GM23338 (cell line): ENCODE results near the gene PAPOLG. TPM values are rescaled to one million over a fixed set of nuclear protein-coding genes. Genes with fewer than 3 reads are reported as not detected.

Experiments
- ATAC-seq: fragments of 200-7000 bp; cut with Tn5 transposase; 3 replicates; pipeline ENCODE4 v1.9.1; 2020
- DNase-seq: peaks from one replicate; pipeline ENCODE4 v3.0.0-alpha.2; 2015; ENCODE audit warnings: low spot score
- H2AFZ ChIP-seq: fragments of 200-600 bp; sonication (generic); 2 replicates; pipeline ENCODE4 v1.8.0; 2016; ENCODE audit warnings: antibody characterized with exemption, mild to moderate bottlenecking, moderate library complexity
- H3F3A ChIP-seq: fragments of 200-600 bp; sonication (generic); replicated peaks from 2 replicates; pipeline ENCODE4 v1.8.0; 2017; ENCODE audit warnings: antibody characterized with exemption, mixed run types, low read depth
- H3K27ac ChIP-seq: fragments of 200-600 bp; sonication (generic); 2 replicates; pipeline ENCODE4 v1.6.1; 2016; ENCODE audit warnings: low read depth
- H3K27me3 ChIP-seq: fragments of 200-600 bp; sonication (generic); 2 replicates; pipeline ENCODE4 v1.8.0; 2016; ENCODE audit warnings: mild to moderate bottlenecking, mixed run types, moderate library complexity; ENCODE audit not compliant: insufficient read depth
- H3K36me3 ChIP-seq: fragments of 200-600 bp; sonication (generic); 2 replicates; pipeline ENCODE4 v1.8.0; 2016; ENCODE audit warnings: mild to moderate bottlenecking; ENCODE audit not compliant: insufficient read depth
- H3K4me1 ChIP-seq: fragments of 200-600 bp; sonication (generic); 2 replicates; pipeline ENCODE4 v1.8.0; 2016; ENCODE audit warnings: mild to moderate bottlenecking, moderate library complexity; ENCODE audit not compliant: insufficient read depth
- H3K4me2 ChIP-seq: fragments of 200-600 bp; sonication (generic); 2 replicates; pipeline ENCODE4 v1.7.1; 2017; ENCODE audit warnings: mixed run types
- H3K4me3 ChIP-seq: fragments of 200-600 bp; sonication (generic); 2 replicates; pipeline ENCODE4 v1.6.1; 2016; ENCODE audit warnings: mixed run types
- H3K79me2 ChIP-seq: fragments of 200-600 bp; sonication (generic); replicated peaks from 2 replicates; pipeline ENCODE4 v1.8.0; 2017; ENCODE audit warnings: mild to moderate bottlenecking; ENCODE audit not compliant: insufficient read depth
- H3K9me2 ChIP-seq: fragments of 200-600 bp; sonication (generic); 2 replicates; pipeline ENCODE4 v1.8.0; 2017; ENCODE audit not compliant: insufficient read depth
- H4K20me1 ChIP-seq: fragments of 200-600 bp; sonication (generic); replicated peaks from 2 replicates; pipeline ENCODE4 v1.8.0; 2017; ENCODE audit warnings: mild to moderate bottlenecking; ENCODE audit not compliant: insufficient read depth
- H3K27ac Mint-ChIP-seq: 2 replicates; pipeline ENCODE4 v1.8.0; 2020; ENCODE audit warnings: inconsistent platforms, mild to moderate bottlenecking, moderate library complexity, mixed read lengths
- H3K27me3 Mint-ChIP-seq: 3 replicates; pipeline ENCODE4 v1.8.0; 2022; ENCODE audit warnings: low read depth, mild to moderate bottlenecking, moderate library complexity, mixed read lengths, inconsistent platforms; ENCODE audit not compliant: insufficient read depth, poor library complexity
- H3K36me3 Mint-ChIP-seq: 3 replicates; pipeline ENCODE4 v1.8.0; 2021; ENCODE audit warnings: low read depth, mild to moderate bottlenecking, inconsistent platforms, moderate library complexity, mixed read lengths
- H3K4me1 Mint-ChIP-seq: 3 replicates; pipeline ENCODE4 v1.8.0; 2020; ENCODE audit warnings: mild to moderate bottlenecking, inconsistent platforms, mixed read lengths
- H3K4me3 Mint-ChIP-seq: 3 replicates; pipeline ENCODE4 v1.8.0; 2021; ENCODE audit warnings: moderate library complexity, mild to moderate bottlenecking, inconsistent platforms, mixed read lengths
- H3K9me3 Mint-ChIP-seq: 3 replicates; pipeline ENCODE4 v1.8.0; 2020; ENCODE audit warnings: moderate library complexity, mild to moderate bottlenecking, inconsistent platforms, mixed read lengths
- CREB1 ChIP-seq: fragments of 250-450 bp; sonication (Bioruptor Pico); IDR thresholded peaks from 2 replicates; pipeline ENCODE4 v1.5.0; 2020; ENCODE audit warnings: low read depth, mild to moderate bottlenecking, moderate library complexity
- CTCF ChIP-seq, 2 experiments: fragments of 200-600 bp in 1 of 2; sonication (generic) in 1 of 2; conservative IDR thresholded peaks; 2 replicates each; pipeline versions ENCODE4 v1.5.1 to v1.6.1; 2016 to 2017; ENCODE audit warnings: antibody characterized with exemption in 2 of 2, low read depth in 2 of 2, mild to moderate bottlenecking in 2 of 2, moderate library complexity in 1 of 2
- ETS1 ChIP-seq: IDR thresholded peaks from 2 replicates; pipeline ENCODE4 v1.6.1; 2016; ENCODE audit warnings: antibody characterized with exemption
- EZH2phosphoT487 ChIP-seq: fragments of 200-600 bp; sonication (generic); IDR thresholded peaks from one replicate; pipeline ENCODE4 v1.8.1; 2018; ENCODE audit warnings: antibody characterized with exemption; ENCODE audit not compliant: unreplicated experiment
- NANOG ChIP-seq: IDR thresholded peaks from 2 replicates; pipeline ENCODE4 v1.6.1; 2016; ENCODE audit warnings: antibody characterized with exemption, borderline replicate concordance
- POLR2AphosphoS5 ChIP-seq: IDR thresholded peaks from 2 replicates; pipeline ENCODE4 v1.6.1; 2016; ENCODE audit warnings: antibody characterized with exemption, low read depth
- ZNF114 ChIP-seq: fragments of 250-450 bp; sonication (Bioruptor Pico); IDR thresholded peaks from 2 replicates; pipeline ENCODE4 v1.5.0; 2020; ENCODE audit warnings: mild to moderate bottlenecking, moderate library complexity
- ZNF462 ChIP-seq: fragments of 250-450 bp; sonication (Bioruptor Pico); IDR thresholded peaks from 2 replicates; pipeline ENCODE4 v1.5.0; 2020; ENCODE audit warnings: mild to moderate bottlenecking, moderate library complexity
- polyA plus RNA-seq: library from polyadenylated mRNA; unstranded; fragments of >200 nt; fragmentation: Nextera tagmentation; extraction: Ambion mirVana; gene quantifications from 2 replicates; pipeline ENCODE4 v1.2.1, GENCODE V29; 2016
- total RNA-seq: library from RNA; depleted of rRNA; stranded (reverse); fragments of >200 nt; shearing (Covaris generic); gene quantifications from 2 replicates; pipeline ENCODE4 v1.2.3, GENCODE V29; 2014

PAPOLG gene
- total and polyA plus RNA-seq, 2 experiments from 2014 or later: 13.8 to 31.2 TPM

- no peaks in the 10 kb centered on the region for H3K27me3 ChIP-seq
- peaks cover 2% of the 10 kb centered on the region; the same call in 1 of the 3 replicates for H3K9me3 Mint-ChIP-seq
- peak; percentile 30; the same call in 1 of the 3 replicates for ATAC-seq
- H3K4me2 ChIP-seq: no peak overlapping the region
- no peaks in the 10 kb centered on the region for H3K36me3 ChIP-seq
- TF ChIP-seq POLR2AphosphoS5: no peak
- no peak for TF ChIP-seq EZH2phosphoT487
- TF ChIP-seq ZNF114 (CRISPR knock-in tag): no peak
- no peak for TF ChIP-seq CREB1 (CRISPR knock-in tag)
- TF ChIP-seq ETS1: no peak
- no peak for TF ChIP-seq NANOG
- TF ChIP-seq CTCF (conservative IDR thresholded peaks at IDR 0.05; ENCODE audit: low read depth in 2 of 2): no peak
- no peak for TF ChIP-seq ZNF462 (CRISPR knock-in tag)
- no peaks in the 10 kb centered on the region for H3K27me3 Mint-ChIP-seq
- no peak overlapping the region for H3K4me3 Mint-ChIP-seq
- H3K36me3 Mint-ChIP-seq: no peaks in the 10 kb centered on the region
- no peak overlapping the region for H3K4me3 ChIP-seq
- peaks cover 5% of the 10 kb centered on the region; the same call in 1 of the 3 replicates for H3K4me1 Mint-ChIP-seq
- H3K9me2 ChIP-seq: no peaks in the 10 kb centered on the region
- H3K27ac ChIP-seq: no peak overlapping the region
- H3K4me1 ChIP-seq: no peaks in the 10 kb centered on the region
- no peaks in the 10 kb centered on the region for H3K79me2 ChIP-seq
- no peaks in the 10 kb centered on the region for H3F3A ChIP-seq
- no peak overlapping the region for H3K27ac Mint-ChIP-seq
- DNase-seq: no peak
- no peaks in the 10 kb centered on the region for H4K20me1 ChIP-seq
- peak overlapping the region; percentile 2; the same call in 1 of the 2 replicates for H2AFZ ChIP-seq
Measured at GRCh38 chr2:60708630-60709320, 47.3 kb upstream of the PAPOLG start.
